ACC112 (cell line): Measurements from ENCODE around the gene RPS6KA5.

ENCODE experiments used
- H2AFZ ChIP-seq: fragments of 200-600 bp; sonication (generic); one replicate; pipeline ENCODE4 v1.6.0; 2017; ENCODE audit warnings: antibody characterized with exemption, low read length; ENCODE audit not compliant: unreplicated experiment
- H3K27ac ChIP-seq: fragments of 200-600 bp; sonication (generic); 2 replicates; pipeline ENCODE4 v1.5.1; 2014; ENCODE audit warnings: low read depth, mild to moderate bottlenecking, antibody characterized with exemption, low read length, moderate library complexity
- H3K27me3 ChIP-seq: fragments of 200-600 bp; sonication (generic); 2 replicates; pipeline ENCODE4 v1.6.1; 2014; ENCODE audit warnings: mild to moderate bottlenecking, antibody characterized with exemption, low read length, moderate library complexity, mixed read lengths; ENCODE audit not compliant: insufficient read depth
- H3K36me3 ChIP-seq: fragments of 200-600 bp; sonication (generic); 2 replicates; pipeline ENCODE4 v1.6.1; 2016; ENCODE audit warnings: mild to moderate bottlenecking, antibody characterized with exemption, low read length, moderate library complexity, mixed read lengths; ENCODE audit not compliant: insufficient read depth
- H3K4me1 ChIP-seq: fragments of 200-600 bp; sonication (generic); one replicate; pipeline ENCODE4 v1.6.1; 2016; ENCODE audit warnings: low read length, mixed read lengths; ENCODE audit not compliant: insufficient read depth, unreplicated experiment, control insufficient read depth
- H3K4me3 ChIP-seq: fragments of 200-600 bp; sonication (generic); 2 replicates; pipeline ENCODE4 v1.5.1; 2014; ENCODE audit warnings: mild to moderate bottlenecking, low read depth, low read length
- H3K79me2 ChIP-seq: fragments of 200-600 bp; sonication (generic); one replicate; pipeline ENCODE4 v1.6.0; 2016; ENCODE audit warnings: low read length; ENCODE audit not compliant: control insufficient read depth, unreplicated experiment, insufficient read depth

RPS6KA5 gene

GRCh38 chr14:90900476-90901083 lies 159.9 kb downstream of the RPS6KA5 start:
- Histone ChIP-seq H3K79me2 (no peaks in the 10 kb centered on the region), H3K27ac (no peak overlapping the region), H3K4me1 (no peaks in the 10 kb centered on the region), H3K27me3 (no peaks in the 10 kb centered on the region), H2AFZ (no peak overlapping the region), H3K36me3 (no peaks in the 10 kb centered on the region), H3K4me3 (no peak overlapping the region)

GRCh38 chr14:90897022-90897421 lies 163.4 kb downstream of the RPS6KA5 start:
- H2AFZ ChIP-seq: no peak overlapping the region
- no peak overlapping the region for H3K27ac ChIP-seq
- no peak overlapping the region for H3K4me3 ChIP-seq
- H3K4me1 ChIP-seq: no peaks in the 10 kb centered on the region
- no peaks in the 10 kb centered on the region for H3K27me3 ChIP-seq
- H3K79me2 ChIP-seq: no peaks in the 10 kb centered on the region
- H3K36me3 ChIP-seq: no peaks in the 10 kb centered on the region

GRCh38 chr14:90894241-90894640 lies 166.2 kb downstream of the RPS6KA5 start:
- H3K79me2 ChIP-seq: no peaks in the 10 kb centered on the region
- no peaks in the 10 kb centered on the region for H3K36me3 ChIP-seq
- H3K4me1 ChIP-seq: no peaks in the 10 kb centered on the region
- H2AFZ ChIP-seq: no peak overlapping the region
- H3K27me3 ChIP-seq: no peaks in the 10 kb centered on the region
- H3K27ac ChIP-seq: no peak overlapping the region
- no peak overlapping the region for H3K4me3 ChIP-seq

- Histone ChIP-seq H2AFZ (no peak overlapping the region), H3K27me3 (no peaks in the 10 kb centered on the region), H3K36me3 (no peaks in the 10 kb centered on the region), H3K79me2 (no peaks in the 10 kb centered on the region), H3K27ac (no peak overlapping the region), H3K4me3 (no peak overlapping the region), H3K4me1 (no peaks in the 10 kb centered on the region)
Measured at GRCh38 chr14:90893510-90893909, 166.9 kb downstream of the RPS6KA5 start.

GRCh38 chr14:90892970-90893369 lies 167.5 kb downstream of the RPS6KA5 start:
- Histone ChIP-seq H2AFZ (no peak overlapping the region), H3K27me3 (no peaks in the 10 kb centered on the region), H3K79me2 (no peaks in the 10 kb centered on the region), H3K4me3 (no peak overlapping the region), H3K36me3 (no peaks in the 10 kb centered on the region), H3K4me1 (no peaks in the 10 kb centered on the region), H3K27ac (no peak overlapping the region)

- H3K4me1 ChIP-seq: no peaks in the 10 kb centered on the region
- no peak overlapping the region for H3K27ac ChIP-seq
- H3K79me2 ChIP-seq: no peaks in the 10 kb centered on the region
- H2AFZ ChIP-seq: no peak overlapping the region
- no peaks in the 10 kb centered on the region for H3K27me3 ChIP-seq
- no peaks in the 10 kb centered on the region for H3K36me3 ChIP-seq
- H3K4me3 ChIP-seq: no peak overlapping the region
Measured at GRCh38 chr14:90891326-90891725, 169.1 kb downstream of the RPS6KA5 start.

- no peaks in the 10 kb centered on the region for H3K27me3 ChIP-seq
- H3K79me2 ChIP-seq: no peaks in the 10 kb centered on the region
- H3K27ac ChIP-seq: no peak overlapping the region
- no peak overlapping the region for H3K4me3 ChIP-seq
- H3K4me1 ChIP-seq: no peaks in the 10 kb centered on the region
- no peak overlapping the region for H2AFZ ChIP-seq
- H3K36me3 ChIP-seq: no peaks in the 10 kb centered on the region
Measured at GRCh38 chr14:90890322-90891020, 170.0 kb downstream of the RPS6KA5 start.

GRCh38 chr14:90886297-90886815 lies 174.1 kb downstream of the RPS6KA5 start:
- H3K4me3 ChIP-seq: no peak overlapping the region
- no peaks in the 10 kb centered on the region for H3K79me2 ChIP-seq
- H3K4me1 ChIP-seq: no peaks in the 10 kb centered on the region
- no peak overlapping the region for H2AFZ ChIP-seq
- H3K27ac ChIP-seq: no peak overlapping the region
- H3K36me3 ChIP-seq: no peaks in the 10 kb centered on the region
- no peaks in the 10 kb centered on the region; the same call in 1 of the 2 replicates for H3K27me3 ChIP-seq

- no peaks in the 10 kb centered on the region; the same call in 1 of the 2 replicates for H3K27me3 ChIP-seq
- no peaks in the 10 kb centered on the region for H3K79me2 ChIP-seq
- no peak overlapping the region for H3K4me3 ChIP-seq
- no peaks in the 10 kb centered on the region for H3K36me3 ChIP-seq
- no peak overlapping the region for H2AFZ ChIP-seq
- no peak overlapping the region for H3K27ac ChIP-seq
- no peaks in the 10 kb centered on the region for H3K4me1 ChIP-seq
Measured at GRCh38 chr14:90883782-90884181, 176.7 kb downstream of the RPS6KA5 start.

GRCh38 chr14:90883197-90883596 lies 177.2 kb downstream of the RPS6KA5 start:
- H3K4me3 ChIP-seq: no peak overlapping the region
- H3K36me3 ChIP-seq: no peaks in the 10 kb centered on the region
- no peak overlapping the region for H3K27ac ChIP-seq
- H3K79me2 ChIP-seq: no peaks in the 10 kb centered on the region
- no peak overlapping the region for H2AFZ ChIP-seq
- H3K27me3 ChIP-seq: no peaks in the 10 kb centered on the region; the same call in 1 of the 2 replicates
- H3K4me1 ChIP-seq: no peaks in the 10 kb centered on the region

- no peaks in the 10 kb centered on the region for H3K4me1 ChIP-seq
- H3K4me3 ChIP-seq: no peak overlapping the region
- no peak overlapping the region for H3K27ac ChIP-seq
- H2AFZ ChIP-seq: no peak overlapping the region
- H3K36me3 ChIP-seq: no peaks in the 10 kb centered on the region
- H3K27me3 ChIP-seq: no peaks in the 10 kb centered on the region; the same call in 1 of the 2 replicates
- H3K79me2 ChIP-seq: no peaks in the 10 kb centered on the region
Measured at GRCh38 chr14:90880282-90880681, 180.2 kb downstream of the RPS6KA5 start.
